PFSK-1 (cell line): ENCODE measurements around the gene COL5A2.

Source experiments
- FOXP2 ChIP-seq: optimal IDR thresholded peaks from 2 replicates; pipeline ENCODE3; 2011; ENCODE audit warnings: borderline replicate concordance, control low read depth, inconsistent platforms; ENCODE audit not compliant: insufficient read depth; ENCODE audit errors: extremely low read length, extremely low read depth
- POLR2AphosphoS5 ChIP-seq: IDR thresholded peaks from 2 replicates; pipeline ENCODE4 v1.6.1; 2012; ENCODE audit warnings: low read depth, mild to moderate bottlenecking, control low read depth, low read length, moderate library complexity
- REST ChIP-seq, 2 experiments: IDR thresholded peaks; 2 replicates each; pipeline versions ENCODE4 v1.6.1 to v1.8.0; 2011 to 2012; ENCODE audit warnings: low read depth in 2 of 2, low read length in 2 of 2, control low read depth in 1 of 2, inconsistent platforms in 1 of 2, mild to moderate bottlenecking in 1 of 2, moderate library complexity in 1 of 2; ENCODE audit not compliant: insufficient read depth in 1 of 2
- SIN3A ChIP-seq: IDR thresholded peaks from 2 replicates; pipeline ENCODE4 v1.6.1; 2012; ENCODE audit warnings: mild to moderate bottlenecking, low read length, moderate library complexity, borderline replicate concordance; ENCODE audit not compliant: insufficient read depth
- TAF1 ChIP-seq: IDR thresholded peaks from 2 replicates; pipeline ENCODE4 v1.6.1; 2012; ENCODE audit warnings: low read length, control low read depth, borderline replicate concordance; ENCODE audit not compliant: insufficient read depth

Gene COL5A2

GRCh38 chr2:189050165-189050712 lies 129.3 kb downstream of the COL5A2 start:
- no peak for TF ChIP-seq POLR2AphosphoS5
- TF ChIP-seq SIN3A = no peak
- TF ChIP-seq TAF1 = no peak
- TF ChIP-seq FOXP2 = no peak
- no peak for TF ChIP-seq REST (IDR thresholded peaks at IDR 0.05; ENCODE audit: insufficient read depth in 1 of 2, low read depth in 2 of 2, low read length in 2 of 2)

- TF ChIP-seq REST (IDR thresholded peaks at IDR 0.05; ENCODE audit: insufficient read depth in 1 of 2, low read depth in 2 of 2, low read length in 2 of 2) = no peak
- no peak for TF ChIP-seq POLR2AphosphoS5
- TF ChIP-seq SIN3A = no peak
- TF ChIP-seq FOXP2 = no peak
- TF ChIP-seq TAF1 = no peak
These were observed 129.8 kb downstream of the COL5A2 start for GRCh38 chr2:189049709-189050164.

- no peak for TF ChIP-seq SIN3A
- TF ChIP-seq POLR2AphosphoS5 = no peak
- TF ChIP-seq REST (IDR thresholded peaks at IDR 0.05; ENCODE audit: insufficient read depth in 1 of 2, low read depth in 2 of 2, low read length in 2 of 2) = no peak
- no peak for TF ChIP-seq TAF1
- no peak for TF ChIP-seq FOXP2
These were observed 131.4 kb downstream of the COL5A2 start for GRCh38 chr2:189048189-189048588.

GRCh38 chr2:189047171-189047888 lies 132.2 kb downstream of the COL5A2 start:
- TF ChIP-seq REST (IDR thresholded peaks at IDR 0.05; ENCODE audit: insufficient read depth in 1 of 2, low read depth in 2 of 2, low read length in 2 of 2) = no peak
- TF ChIP-seq FOXP2 = no peak
- TF ChIP-seq POLR2AphosphoS5 = no peak
- no peak for TF ChIP-seq TAF1
- no peak for TF ChIP-seq SIN3A

GRCh38 chr2:189046320-189046719 lies 133.2 kb downstream of the COL5A2 start:
- TF ChIP-seq SIN3A = no peak
- no peak for TF ChIP-seq TAF1
- TF ChIP-seq REST (IDR thresholded peaks at IDR 0.05; ENCODE audit: insufficient read depth in 1 of 2, low read depth in 2 of 2, low read length in 2 of 2) = no peak
- TF ChIP-seq FOXP2 = no peak
- no peak for TF ChIP-seq POLR2AphosphoS5
